HG02798 (cell line): ENCODE data around the gene ACTBL2.
A peak's percentile ranks its signal among the peaks of the same experiment; 100 is the strongest.
"Not testable (repeated sequence)": the region's sequence is repeated elsewhere in the genome, so short reads cannot be mapped to it uniquely, and the experiment has no call there.

Source experiments
- ATAC-seq: cut with Tn5 transposase; IDR thresholded peaks from one replicate; pipeline ENCODE4 v1.9.1; 2021; ENCODE audit warnings: mild to moderate bottlenecking; ENCODE audit not compliant: unreplicated experiment, poor library complexity

The ACTBL2 gene

DNA sequence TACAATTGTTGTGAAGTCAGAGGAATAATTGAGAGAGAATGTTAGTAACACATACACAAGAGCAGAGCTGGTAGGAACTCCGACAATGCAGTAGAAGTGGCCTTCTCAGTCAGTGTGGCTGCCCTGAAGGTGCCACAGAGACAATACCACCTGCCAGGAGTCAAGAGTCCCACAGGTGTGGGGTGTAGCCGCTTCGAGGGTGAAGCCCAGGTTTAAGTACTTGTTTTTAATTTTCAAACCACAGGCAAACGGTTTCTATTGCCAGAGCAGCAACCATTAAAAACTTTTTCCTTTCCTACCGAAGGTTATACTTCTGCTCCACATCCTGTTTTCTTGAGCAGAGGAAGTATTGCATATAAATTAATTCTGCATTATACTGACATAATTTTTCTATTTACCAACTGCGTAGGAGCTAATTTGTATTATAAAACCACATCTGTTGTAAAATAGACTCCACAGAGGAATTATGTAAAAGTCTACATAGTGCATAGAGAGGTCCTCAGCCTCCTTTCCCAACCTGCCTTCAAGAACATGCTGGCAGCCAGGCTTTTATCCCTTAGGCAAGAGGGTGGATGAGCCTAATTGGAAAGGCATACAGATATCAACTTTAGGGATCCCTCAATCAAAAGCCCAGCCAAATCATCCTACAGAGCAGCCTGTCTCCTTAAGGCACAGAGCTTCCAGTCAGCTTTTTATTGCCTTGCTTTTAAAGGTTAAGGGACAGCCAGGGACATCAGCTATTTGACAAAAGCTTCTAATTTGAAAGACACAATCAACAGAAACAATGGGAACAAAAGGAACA lies 12.9 kb upstream of the ACTBL2 start:
- ATAC-seq: peak; percentile 29

GRCh38 chr5:57494104-57495098 lies 11.8 kb upstream of the ACTBL2 start:
- peak; percentile 61 for ATAC-seq

DNA sequence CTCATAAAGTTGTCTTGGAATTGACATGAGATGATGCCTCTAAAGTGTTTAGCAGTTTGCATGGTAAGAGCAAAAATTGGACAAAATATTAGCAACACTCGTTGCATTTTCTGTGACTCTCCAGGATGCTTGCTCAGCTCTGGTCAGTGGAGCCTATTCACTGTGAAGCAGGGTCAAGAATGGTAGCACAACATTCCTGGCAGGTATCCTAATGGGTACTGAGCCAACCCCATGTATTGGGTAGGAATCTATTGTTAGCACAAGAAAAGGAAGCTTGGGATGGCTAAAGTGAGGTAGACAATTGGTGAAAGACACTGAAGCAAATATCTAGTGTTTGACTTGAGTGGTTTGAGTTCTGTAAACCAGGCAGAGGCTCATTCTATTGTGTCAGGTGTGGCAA lies 10.4 kb upstream of the ACTBL2 start:
- no peak for ATAC-seq

GRCh38 chr5:57492632-57493031 lies 10.0 kb upstream of the ACTBL2 start:
- ATAC-seq: no peak

- no peak for ATAC-seq
Observed at GRCh38 chr5:57491369-57491965, 8.9 kb upstream of the ACTBL2 start.

- ATAC-seq: peak; percentile 62
Observed at GRCh38 chr5:57488215-57488955, 5.8 kb upstream of the ACTBL2 start.

DNA sequence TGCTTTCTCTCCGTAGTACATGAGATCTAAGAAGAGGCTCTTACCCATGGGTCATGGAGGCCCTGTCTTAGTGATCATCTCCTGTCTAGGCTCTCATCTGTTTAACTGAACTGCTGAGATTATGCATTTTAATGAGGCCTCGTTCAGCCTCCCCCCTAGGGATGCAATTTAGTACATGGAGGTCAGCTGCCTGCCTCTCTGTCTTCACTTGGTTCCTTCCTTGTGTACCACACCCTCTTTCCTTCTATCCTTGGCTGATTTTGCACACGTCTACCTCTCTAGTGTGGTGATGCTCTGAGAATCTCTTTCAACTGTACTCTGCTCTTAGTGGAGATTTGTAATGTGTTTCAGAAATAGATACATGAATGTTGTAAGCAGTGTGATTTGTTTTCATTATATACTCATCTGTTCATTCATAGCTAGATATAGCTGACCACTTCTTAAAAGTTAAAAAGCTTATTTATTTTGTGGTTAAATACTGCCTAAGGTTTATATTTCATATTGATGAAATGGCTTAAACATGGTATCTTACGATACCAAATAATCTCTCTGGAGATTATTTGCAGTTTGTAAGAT lies 3.5 kb upstream of the ACTBL2 start:
- ATAC-seq: no peak

DNA sequence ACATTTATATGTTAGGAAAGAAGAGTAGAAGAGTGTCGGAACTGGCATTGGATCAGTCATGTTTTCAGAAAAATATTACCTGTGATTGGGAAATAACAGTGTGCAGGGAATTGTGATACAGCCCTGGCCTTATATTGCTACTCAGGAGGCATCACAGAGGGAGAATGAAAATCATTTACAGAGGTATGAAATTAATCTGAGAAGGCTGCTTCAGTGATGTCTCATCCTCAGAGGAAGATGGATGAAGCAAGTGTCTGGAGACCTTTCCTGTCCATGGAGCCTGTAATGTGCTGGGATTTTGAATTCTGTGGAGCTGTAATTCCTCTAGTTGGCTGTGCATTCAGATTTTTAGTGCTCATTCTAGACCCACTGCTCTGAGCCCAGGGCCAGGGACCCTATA lies 3.8 kb downstream of the ACTBL2 start:
- ATAC-seq: no peak

GRCh38 chr5:57476601-57477056 lies 6.0 kb downstream of the ACTBL2 start:
- no peak for ATAC-seq

- no peak for ATAC-seq
Observed at GRCh38 chr5:57470339-57470738, 12.3 kb downstream of the ACTBL2 start.

DNA sequence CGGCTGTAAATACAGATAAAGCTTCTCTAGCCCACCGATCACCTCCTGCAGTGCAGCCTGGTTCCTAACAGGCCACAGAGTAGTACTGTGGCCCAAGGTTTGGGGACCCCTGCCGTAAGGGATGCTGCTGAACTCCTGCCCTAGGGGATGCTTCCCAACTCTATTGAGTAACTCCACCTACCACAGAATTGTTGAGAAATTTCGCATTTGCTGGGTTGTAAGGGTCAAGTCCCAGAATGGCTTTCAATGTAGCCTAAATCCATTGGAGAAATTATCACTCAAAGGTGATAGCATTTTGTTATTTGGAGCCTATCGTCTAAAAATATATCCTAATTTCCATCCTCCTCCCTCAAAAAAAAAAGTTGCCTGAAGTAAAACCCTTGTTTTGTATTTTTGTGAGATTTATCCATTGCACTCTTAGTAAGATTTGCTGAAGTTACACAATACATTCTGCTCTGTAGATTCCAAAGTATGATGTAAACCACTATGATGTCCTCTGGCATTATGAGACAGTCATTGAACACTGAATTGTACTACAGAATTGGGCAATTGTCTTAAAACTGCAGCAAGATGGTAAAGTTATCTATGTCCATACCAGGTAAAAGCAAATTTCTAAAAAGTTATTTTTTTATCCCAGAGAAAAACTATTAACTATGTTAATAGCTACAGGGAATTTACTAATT lies 14.0 kb downstream of the ACTBL2 start:
- ATAC-seq: no peak

DNA sequence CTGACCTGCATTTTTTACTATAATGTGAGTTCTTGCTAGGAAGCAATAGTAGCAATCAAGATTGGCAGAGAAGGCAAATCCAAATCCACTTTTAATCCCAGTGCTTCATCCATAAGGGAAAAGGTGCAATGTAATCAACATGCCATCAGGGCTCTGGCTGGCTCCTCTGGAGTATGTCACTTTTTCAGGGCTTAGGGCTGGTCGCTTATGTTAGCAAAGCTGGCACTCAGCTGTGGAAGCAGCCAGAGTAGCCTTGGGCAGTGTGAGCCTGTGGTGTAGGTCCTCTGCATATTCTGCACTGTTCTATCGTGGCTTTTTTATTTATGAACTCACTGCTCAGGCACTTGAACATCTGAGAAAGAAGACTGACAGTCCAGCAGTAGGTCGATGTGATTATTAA lies 16.1 kb downstream of the ACTBL2 start:
- ATAC-seq: no peak

GRCh38 chr5:57460056-57460455 lies 22.6 kb downstream of the ACTBL2 start:
- ATAC-seq: not testable (repeated sequence)

- ATAC-seq: no peak
Observed at GRCh38 chr5:57458443-57458842, 24.2 kb downstream of the ACTBL2 start.

- ATAC-seq: no peak
Observed at GRCh38 chr5:57456531-57457135, 26.0 kb downstream of the ACTBL2 start.

DNA sequence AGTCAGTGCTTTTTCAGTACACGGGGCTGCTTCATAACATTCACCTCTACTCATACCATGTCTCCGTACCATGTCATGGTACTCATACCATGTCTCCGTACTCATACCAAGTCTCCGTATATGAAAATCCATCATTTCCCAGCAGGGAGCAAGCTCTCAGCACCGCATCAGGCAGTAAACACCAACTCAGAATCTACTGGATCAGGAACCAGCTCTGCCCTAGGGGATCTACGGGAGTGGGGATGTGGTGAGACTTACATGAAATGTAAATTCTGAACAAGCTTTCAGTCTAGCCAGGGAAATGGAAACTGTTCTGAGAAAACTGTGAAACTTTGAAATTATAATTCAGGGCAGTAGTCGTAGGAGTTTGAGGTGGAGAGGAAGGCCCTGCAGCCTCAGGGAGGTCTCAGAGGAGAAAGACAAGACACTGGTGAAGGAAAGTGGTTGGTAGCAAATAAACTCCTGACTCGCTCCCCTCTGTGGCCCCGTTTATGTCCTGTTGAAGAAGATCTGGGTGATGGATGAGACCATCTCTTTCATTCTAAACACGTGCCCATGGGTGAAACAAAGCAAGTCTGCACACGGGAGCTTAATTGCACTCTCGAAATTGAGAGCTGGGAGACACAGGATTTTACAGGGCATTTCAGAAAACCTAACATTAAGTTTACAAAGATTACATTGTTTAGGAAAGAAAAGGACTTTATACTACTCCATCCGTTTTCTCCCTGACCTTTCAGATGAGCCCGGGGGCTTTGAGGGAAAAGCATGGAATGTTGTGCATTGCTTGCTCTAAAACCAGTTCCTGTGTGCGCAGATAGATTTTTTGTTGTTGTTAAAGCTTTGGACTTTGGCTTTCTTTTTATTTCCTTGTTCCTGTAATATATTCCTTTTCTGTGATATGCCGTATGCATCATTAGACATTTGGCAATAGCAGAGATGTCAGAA lies 26.8 kb downstream of the ACTBL2 start:
- ATAC-seq: no peak

DNA sequence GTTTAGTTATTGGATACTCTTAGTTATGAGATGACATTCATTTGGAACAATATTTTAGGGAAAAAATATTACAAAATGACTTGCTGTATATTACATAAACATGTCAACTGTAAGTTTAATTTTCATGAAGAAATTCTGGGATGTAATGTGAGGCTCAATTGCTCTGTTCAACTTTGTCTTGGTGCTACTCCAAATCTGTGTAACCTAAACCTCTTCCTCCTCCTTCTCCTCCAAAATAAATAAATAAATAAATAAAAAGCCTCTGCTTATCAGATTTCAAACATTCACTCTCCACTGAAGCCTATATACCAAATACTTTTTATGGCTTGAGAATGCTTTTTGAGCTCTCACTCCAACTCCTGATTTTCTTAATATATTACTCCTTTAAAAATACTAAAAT lies 27.7 kb downstream of the ACTBL2 start:
- ATAC-seq: no peak

DNA sequence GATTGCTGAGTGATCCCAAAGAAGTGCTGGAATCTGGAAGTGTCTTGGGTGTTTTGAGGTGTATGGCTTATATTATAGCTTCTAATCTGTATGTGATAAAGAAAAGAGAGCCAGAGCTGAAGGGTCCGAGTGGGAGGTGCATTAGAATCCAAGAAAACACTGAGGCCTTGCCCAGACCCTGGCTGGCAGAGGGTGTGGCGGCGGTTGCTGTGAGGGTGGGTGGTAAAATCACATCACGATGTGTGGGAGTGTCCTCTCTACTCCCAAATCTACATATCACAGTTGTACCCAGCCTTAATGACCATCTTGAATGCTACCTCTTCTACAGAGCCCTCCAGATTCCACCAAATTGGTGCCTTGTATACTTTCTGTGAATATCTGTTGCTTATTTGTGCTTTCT lies 28.9 kb downstream of the ACTBL2 start:
- no peak for ATAC-seq
